ENCODE results near the gene GPR17. TPM values are rescaled to one million over a fixed set of nuclear protein-coding genes. Genes with fewer than 3 reads are reported as not detected.

The GPR17 gene
- total RNA-seq, 1 experiment from 2014 or later: 0.35 TPM

DNA sequence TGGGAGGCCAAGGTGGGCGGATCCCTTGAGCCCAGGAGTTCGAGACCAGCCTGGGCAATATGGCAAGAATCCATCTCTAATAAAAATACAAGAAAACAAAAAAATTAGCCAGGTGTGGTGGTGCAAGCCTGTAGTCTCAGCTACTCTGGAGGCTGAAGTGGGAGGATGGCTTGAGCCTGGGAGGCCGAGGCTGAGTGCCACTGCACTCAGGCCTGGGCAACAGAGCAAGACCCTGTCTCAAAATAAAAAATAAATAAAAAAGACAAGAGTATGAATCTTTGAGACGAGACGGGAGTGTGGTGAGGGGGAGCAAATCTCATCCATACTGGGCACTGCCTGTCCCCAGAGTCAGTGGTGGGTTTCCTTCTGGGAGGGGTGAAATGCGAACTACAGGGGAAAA is 12.2 kb downstream of the GPR17 start:
- H3K27me3 Mint-ChIP-seq (ENCODE audit: low read depth): peaks cover 8% of the 10 kb centered on the region
- no peak overlapping the region for H2BK5ac ChIP-seq (ENCODE audit: insufficient read length, low read length)
- H3K18ac ChIP-seq (ENCODE audit: insufficient read length, low read depth, low read length): no peak overlapping the region
- H3K4ac ChIP-seq (ENCODE audit: low read depth, low read length): no peak overlapping the region
- H2BK20ac ChIP-seq (ENCODE audit: low read depth, low read length, poor library complexity, severe bottlenecking): no peak overlapping the region
- H3K4me2 ChIP-seq (ENCODE audit: insufficient read depth, insufficient read length, low read length): no peak overlapping the region
- no peak overlapping the region for H3K56ac ChIP-seq (ENCODE audit: insufficient read length, low read depth, low read length)
- H3K9ac ChIP-seq (ENCODE audit: extremely low read depth, insufficient read length, low read length): no peak overlapping the region
- no peak overlapping the region for H3K14ac ChIP-seq (ENCODE audit: insufficient read depth, low read length)
- no peak overlapping the region for H2BK12ac ChIP-seq (ENCODE audit: insufficient read length, low read depth, low read length)
- H3K4me1 ChIP-seq (ENCODE audit: insufficient read depth, low read length): no peaks in the 10 kb centered on the region
- H3K27ac Mint-ChIP-seq: no peak overlapping the region
- DNase-seq: no peak
- H3K4me3 Mint-ChIP-seq: no peak overlapping the region
- no peak overlapping the region for H2BK120ac ChIP-seq (ENCODE audit: low read depth, low read length, poor library complexity, severe bottlenecking)
- H2AFZ ChIP-seq (ENCODE audit: low read length): no peak overlapping the region
- H3K79me2 ChIP-seq (ENCODE audit: insufficient read depth, low read length): 0 out of 2 replicates have a peak, but pooled peaks cover 2% of the 10 kb centered on the region
- H4K20me1 ChIP-seq (ENCODE audit: control insufficient read depth, insufficient read depth, insufficient read length): no peaks in the 10 kb centered on the region
- H2BK15ac ChIP-seq (ENCODE audit: low read depth, low read length): no peak overlapping the region
- no peak overlapping the region for H4K8ac ChIP-seq (replicated peaks; ENCODE audit: insufficient read length, low read depth, low read length)
- no peaks in the 10 kb centered on the region for H3K23me2 ChIP-seq (ENCODE audit: insufficient read length, low read depth, low read length, poor library complexity, severe bottlenecking)
- H3K36me3 Mint-ChIP-seq (ENCODE audit: insufficient read depth in 1 of 3, low read depth in 3 of 3): peaks cover 0 to 2% (median 0%) of the 10 kb centered on the region in 3 experiments; a peak in 3 of 7 replicates
- H3K23ac ChIP-seq (ENCODE audit: insufficient read length, low read depth, low read length): no peak overlapping the region
- H3K9me3 ChIP-seq (ENCODE audit: control insufficient read depth, low read depth, low read length): no peaks in the 10 kb centered on the region
- H3T11ph ChIP-seq (ENCODE audit: low read length): no peak overlapping the region
- TF ChIP-seq, protein P1, sequence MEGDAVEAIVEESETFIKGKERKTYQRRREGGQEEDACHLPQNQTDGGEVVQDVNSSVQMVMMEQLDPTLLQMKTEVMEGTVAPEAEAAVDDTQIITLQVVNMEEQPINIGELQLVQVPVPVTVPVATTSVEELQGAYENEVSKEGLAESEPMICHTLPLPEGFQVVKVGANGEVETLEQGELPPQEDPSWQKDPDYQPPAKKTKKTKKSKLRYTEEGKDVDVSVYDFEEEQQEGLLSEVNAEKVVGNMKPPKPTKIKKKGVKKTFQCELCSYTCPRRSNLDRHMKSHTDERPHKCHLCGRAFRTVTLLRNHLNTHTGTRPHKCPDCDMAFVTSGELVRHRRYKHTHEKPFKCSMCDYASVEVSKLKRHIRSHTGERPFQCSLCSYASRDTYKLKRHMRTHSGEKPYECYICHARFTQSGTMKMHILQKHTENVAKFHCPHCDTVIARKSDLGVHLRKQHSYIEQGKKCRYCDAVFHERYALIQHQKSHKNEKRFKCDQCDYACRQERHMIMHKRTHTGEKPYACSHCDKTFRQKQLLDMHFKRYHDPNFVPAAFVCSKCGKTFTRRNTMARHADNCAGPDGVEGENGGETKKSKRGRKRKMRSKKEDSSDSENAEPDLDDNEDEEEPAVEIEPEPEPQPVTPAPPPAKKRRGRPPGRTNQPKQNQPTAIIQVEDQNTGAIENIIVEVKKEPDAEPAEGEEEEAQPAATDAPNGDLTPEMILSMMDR (conservative IDR thresholded peaks at IDR 0.05): no peak
- H3K9me3 Mint-ChIP-seq: no peaks in the 10 kb centered on the region
- no peaks in the 10 kb centered on the region for H3K79me1 ChIP-seq (ENCODE audit: insufficient read depth, low read depth, low read length, poor library complexity, severe bottlenecking)
- H3K27ac ChIP-seq (ENCODE audit: insufficient read length, low read depth, low read length): no peak overlapping the region
- peaks cover 9 to 15% of the 10 kb centered on the region in 2 experiments for H3K4me1 Mint-ChIP-seq
- no peak overlapping the region for H4K91ac ChIP-seq (ENCODE audit: insufficient read length, low read depth, low read length)
- no peak overlapping the region for H4K5ac ChIP-seq (ENCODE audit: insufficient read length, low read depth, low read length)
- no CpG with 5 or more reads among the region's 6 CpGs for WGBS (ENCODE audit: extremely low coverage, insufficient read length, low lambda C conversion rate)
- no peak overlapping the region for H2AK5ac ChIP-seq (ENCODE audit: insufficient read length, low read length)
- H3K27me3 ChIP-seq (ENCODE audit: insufficient read depth, low read length): no peaks in the 10 kb centered on the region

Measured in H9 (cell line).